NK-92 treated with Interleukin-12 subunit alpha and Interleukin-12 subunit beta, amount 100 ng/mL, for 24 hours (cell line): ENCODE measurements around the gene PLLP.

Source experiments
- DNase-seq: peaks from one replicate; lab custom pipeline; 2025; lab: John Stamatoyannopoulos, UW

The PLLP gene

GRCh38 chr16:57225978-57226377 is 58.5 kb downstream of the PLLP start:
- DNase-seq: no peak

GRCh38 chr16:57224651-57225335 is 59.7 kb downstream of the PLLP start:
- no peak for DNase-seq

GRCh38 chr16:57223057-57223456 is 61.4 kb downstream of the PLLP start:
- DNase-seq: no peak

- DNase-seq: no peak
Observed at GRCh38 chr16:57216968-57217367, 67.5 kb downstream of the PLLP start.

- no peak for DNase-seq
Observed at GRCh38 chr16:57213462-57213861, 71.0 kb downstream of the PLLP start.

- DNase-seq: no peak
Observed at GRCh38 chr16:57209780-57210179, 74.7 kb downstream of the PLLP start.

- no peak for DNase-seq
Observed at GRCh38 chr16:57208926-57209325, 75.5 kb downstream of the PLLP start.
